Esophagus muscularis mucosa (tissue), 4 donors: ENCODE results near the gene OBSCN. TPM values are rescaled to one million over a fixed set of nuclear protein-coding genes. Genes with fewer than 3 reads are reported as not detected.

ENCODE experiments used
- DNase-seq: peaks from one replicate; pipeline ENCODE4 v3.0.0-alpha.2; 2017; ENCODE audit errors: extremely low spot score
- H3K27ac ChIP-seq, 4 donors: fragments of 200-600 bp; sonication (generic); replicated peaks in 1 of 4; 1 replicate in 3 of 4; 2 replicates in 1 of 4; pipeline ENCODE4 v1.5.1; 2016 to 2019; ENCODE audit warnings: mild to moderate bottlenecking in 1 of 4
- H3K27me3 ChIP-seq, 4 donors: fragments of 200-600 bp; sonication (generic); one replicate each; pipeline versions ENCODE4 v1.5.1 to v1.6.0; 2016 to 2019
- H3K36me3 ChIP-seq, 4 donors: fragments of 200-600 bp; sonication (generic); one replicate each; pipeline ENCODE4 v1.5.1; 2016 to 2019
- H3K4me1 ChIP-seq, 4 donors: fragments of 200-600 bp; sonication (generic); one replicate each; pipeline ENCODE4 v1.5.1; 2016 to 2019
- H3K4me3 ChIP-seq, 4 donors: fragments of 200-600 bp; sonication (generic); 1 replicate in 2 of 4; 2 replicates in 2 of 4; pipeline ENCODE4 v1.5.1; 2016 to 2019; ENCODE audit warnings: mild to moderate bottlenecking in 4 of 4, moderate library complexity in 1 of 4
- H3K9me3 ChIP-seq, 4 donors: fragments of 200-600 bp; sonication (generic); 1 replicate in 3 of 4; 2 replicates in 1 of 4; pipeline ENCODE4 v1.5.1; 2016 to 2019
- EP300 ChIP-seq: sonication (generic); formaldehyde crosslinking; IDR thresholded peaks from one replicate; pipeline ENCODE4 v1.6.1; 2017; ENCODE audit warnings: antibody characterized with exemption
- POLR2A ChIP-seq: fragments of 450-650 bp; IDR thresholded peaks from one replicate; pipeline ENCODE4 v1.6.1; 2017; ENCODE audit warnings: antibody characterized with exemption, moderate library complexity, mild to moderate bottlenecking, low read depth
- POLR2AphosphoS5 ChIP-seq, 2 donors: sonication (generic); formaldehyde crosslinking; IDR thresholded peaks; one replicate each; pipeline ENCODE4 v1.6.1; 2017; ENCODE audit warnings: antibody characterized with exemption in 2 of 2
- WGBS: methylation state at CpG from one replicate; pipeline ENCODE4 v1.1.5; 2018; 5-methylcytosine and 5-hydroxymethylcytosine counted together
- intact Hi-C: fragments of 100-400 bp; cut with DNase I; formaldehyde crosslinking; loops from one replicate; pipeline ENCODE4 v1.15.1; 2023
- total RNA-seq, 4 donors: library from RNA; depleted of rRNA; stranded (reverse); fragments of >200 nt; gene quantifications; one replicate each; pipeline versions ENCODE4 v1.1.0 to v1.2.1, GENCODE V29; 2016
- TF ChIP-seq, protein P1 (sequence below), 3 experiments: fragments of 200-600 bp in 2 of 3; fragments of 450-650 bp in 1 of 3; sonication (generic) in 2 of 3; IDR thresholded peaks; one replicate each; pipeline ENCODE4 v1.5.1; 2017 to 2019; ENCODE audit warnings: antibody characterized with exemption in 3 of 3, mild to moderate bottlenecking in 2 of 3, moderate library complexity in 1 of 3

Gene OBSCN
- total RNA-seq, 4 donors from 2014 or later = 12.6 to 31.4 (median 17.8) TPM

DNA sequence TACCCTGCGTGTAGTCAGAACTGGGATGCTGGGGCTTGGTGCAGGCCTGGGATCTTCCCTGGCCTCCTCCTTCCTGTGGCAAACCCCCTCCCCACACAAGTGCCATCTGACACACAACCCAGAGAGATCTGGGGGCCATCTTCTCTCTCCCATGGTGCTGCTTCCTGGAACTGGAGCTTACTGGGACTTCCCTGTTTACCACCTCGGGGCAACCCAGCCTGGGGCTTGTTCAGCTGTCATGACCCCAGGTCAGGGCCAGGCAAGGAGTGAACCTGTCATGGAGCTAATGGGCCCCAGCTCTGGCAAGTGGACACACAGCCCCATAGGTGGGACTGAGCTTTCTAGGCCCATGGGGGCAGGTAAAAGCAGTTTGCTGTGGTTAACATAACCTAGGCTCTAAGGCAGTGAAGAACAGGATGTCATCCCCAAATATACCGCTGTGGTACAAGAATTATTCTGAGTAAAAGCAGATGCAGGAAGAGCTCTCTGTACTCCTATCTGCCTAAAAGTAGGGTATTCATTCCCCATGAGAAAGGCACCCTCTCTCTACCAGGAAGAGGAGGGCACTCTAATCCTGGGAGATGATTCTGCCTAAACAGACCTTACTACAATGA is 196.4 kb downstream of the OBSCN start:
- no peak for TF ChIP-seq EP300
- Histone ChIP-seq H3K9me3 (no peaks in the 10 kb centered on the region), H3K4me1 (peaks cover 29 to 68% (median 57%) of the 10 kb centered on the region in 4 donors), H3K27ac (no peak overlapping the region), H3K4me3 (peak overlapping the region in 1 of 4 donors; percentile 99), H3K36me3 (peaks cover under 1 to 45% (median 28%) of the 10 kb centered on the region in 4 donors), H3K27me3 (no peaks in the 10 kb centered on the region)
- intact Hi-C loops = loop anchor here (10.0 kb wide), 1 partner anchor 129 kb away; no protein-coding TSS in a partner anchor
- 96% methylated on average over 3 of the region's 3 CpGs for WGBS
- no peak for DNase-seq

DNA sequence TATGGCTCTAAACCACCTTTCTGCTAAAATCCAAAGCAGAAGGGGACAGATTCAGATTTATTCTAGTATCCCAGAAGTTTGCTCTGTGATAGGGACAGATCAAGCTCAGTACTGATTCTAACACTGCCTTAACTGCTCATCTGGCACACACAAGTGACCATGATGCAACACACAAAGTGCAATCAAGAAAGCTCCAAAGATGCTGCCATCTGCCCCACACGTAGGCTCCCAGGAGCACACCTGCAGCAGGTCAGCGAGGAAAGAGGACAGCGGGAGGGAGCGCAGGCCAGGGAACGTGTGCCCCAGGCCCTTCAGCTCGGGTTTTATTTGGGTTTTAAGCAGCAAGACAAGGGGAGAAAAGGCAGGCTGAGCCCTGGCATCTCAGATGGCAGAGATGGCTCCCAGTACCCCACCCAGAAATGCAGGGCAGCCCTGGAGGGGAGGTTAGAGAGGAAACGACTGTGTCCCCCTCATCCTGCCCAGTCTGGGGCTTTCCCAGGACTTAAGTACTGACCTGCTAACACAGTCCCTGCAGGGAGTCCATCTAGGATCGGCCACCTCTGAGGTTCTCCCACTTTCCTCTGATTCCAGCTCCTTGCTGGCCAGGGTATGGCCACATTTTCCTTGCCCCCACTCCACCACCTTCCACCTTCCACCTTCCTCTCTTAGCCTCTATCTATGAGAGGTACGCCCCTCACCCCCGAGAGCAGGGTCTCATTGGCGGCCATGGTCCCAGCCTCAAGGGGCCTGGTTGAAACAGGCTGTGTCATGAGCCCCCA is 197.5 kb downstream of the OBSCN start:
- intact Hi-C loops = loop anchor here (5.0 to 10.0 kb wide), 3 partner anchors 82 to 273 kb away; partner anchors contain the start of gene RNF187
- no peak for TF ChIP-seq EP300
- no peak for TF ChIP-seq POLR2A
- no peak for TF ChIP-seq POLR2AphosphoS5 (IDR thresholded peaks at IDR 0.05)
- TF ChIP-seq, protein P1, sequence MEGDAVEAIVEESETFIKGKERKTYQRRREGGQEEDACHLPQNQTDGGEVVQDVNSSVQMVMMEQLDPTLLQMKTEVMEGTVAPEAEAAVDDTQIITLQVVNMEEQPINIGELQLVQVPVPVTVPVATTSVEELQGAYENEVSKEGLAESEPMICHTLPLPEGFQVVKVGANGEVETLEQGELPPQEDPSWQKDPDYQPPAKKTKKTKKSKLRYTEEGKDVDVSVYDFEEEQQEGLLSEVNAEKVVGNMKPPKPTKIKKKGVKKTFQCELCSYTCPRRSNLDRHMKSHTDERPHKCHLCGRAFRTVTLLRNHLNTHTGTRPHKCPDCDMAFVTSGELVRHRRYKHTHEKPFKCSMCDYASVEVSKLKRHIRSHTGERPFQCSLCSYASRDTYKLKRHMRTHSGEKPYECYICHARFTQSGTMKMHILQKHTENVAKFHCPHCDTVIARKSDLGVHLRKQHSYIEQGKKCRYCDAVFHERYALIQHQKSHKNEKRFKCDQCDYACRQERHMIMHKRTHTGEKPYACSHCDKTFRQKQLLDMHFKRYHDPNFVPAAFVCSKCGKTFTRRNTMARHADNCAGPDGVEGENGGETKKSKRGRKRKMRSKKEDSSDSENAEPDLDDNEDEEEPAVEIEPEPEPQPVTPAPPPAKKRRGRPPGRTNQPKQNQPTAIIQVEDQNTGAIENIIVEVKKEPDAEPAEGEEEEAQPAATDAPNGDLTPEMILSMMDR (IDR thresholded peaks at IDR 0.05) = no peak
- no peaks in the 10 kb centered on the region for H3K27me3 ChIP-seq
- WGBS = 36% methylated on average over 11 of the region's 11 CpGs
- H3K36me3 ChIP-seq = peaks cover 0 to 37% (median 18%) of the 10 kb centered on the region in 4 donors
- H3K4me3 ChIP-seq = peak overlapping the region; percentile 87 to 99 (median 92)
- H3K4me1 ChIP-seq = peaks cover 29 to 75% (median 60%) of the 10 kb centered on the region in 4 donors
- H3K9me3 ChIP-seq = no peaks in the 10 kb centered on the region
- no peak for DNase-seq
- peak overlapping the region in 3 of 4 donors; percentile 87 to 91 (median 88) for H3K27ac ChIP-seq

DNA sequence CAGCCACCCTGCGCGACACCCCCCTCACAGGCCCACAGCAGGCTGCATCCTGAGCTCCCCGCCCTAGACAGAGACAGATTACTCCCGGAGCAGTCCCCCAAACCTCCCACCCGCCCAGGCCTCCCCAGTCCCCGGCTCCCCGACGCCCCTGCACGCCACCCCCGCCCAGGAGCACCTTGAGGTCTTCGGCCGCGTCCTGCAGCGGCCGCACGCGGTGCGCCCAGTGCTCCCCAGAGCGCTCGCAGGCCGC is 198.1 kb downstream of the OBSCN start:
- peak overlapping the region; percentile 87 to 99 (median 92) for H3K4me3 ChIP-seq
- 4% methylated on average over 4 of the region's 21 CpGs for WGBS
- no peaks in the 10 kb centered on the region for H3K9me3 ChIP-seq
- H3K27me3 ChIP-seq = no peaks in the 10 kb centered on the region
- peaks cover 0 to 36% (median 13%) of the 10 kb centered on the region in 4 donors for H3K36me3 ChIP-seq
- no peak for DNase-seq
- TF ChIP-seq EP300 (no peak), POLR2AphosphoS5 (IDR thresholded peaks at IDR 0.05) (no peak), POLR2A (no peak)
- TF ChIP-seq, protein P1 (IDR thresholded peaks at IDR 0.05) = no peak
- H3K4me1 ChIP-seq = peaks cover 29 to 72% (median 60%) of the 10 kb centered on the region in 4 donors
- intact Hi-C loops = loop anchor here (5.0 to 10.0 kb wide), 3 partner anchors 81 to 274 kb away; partner anchors contain the start of gene RNF187
- H3K27ac ChIP-seq = peak overlapping the region; percentile 87 to 91 (median 89)

DNA sequence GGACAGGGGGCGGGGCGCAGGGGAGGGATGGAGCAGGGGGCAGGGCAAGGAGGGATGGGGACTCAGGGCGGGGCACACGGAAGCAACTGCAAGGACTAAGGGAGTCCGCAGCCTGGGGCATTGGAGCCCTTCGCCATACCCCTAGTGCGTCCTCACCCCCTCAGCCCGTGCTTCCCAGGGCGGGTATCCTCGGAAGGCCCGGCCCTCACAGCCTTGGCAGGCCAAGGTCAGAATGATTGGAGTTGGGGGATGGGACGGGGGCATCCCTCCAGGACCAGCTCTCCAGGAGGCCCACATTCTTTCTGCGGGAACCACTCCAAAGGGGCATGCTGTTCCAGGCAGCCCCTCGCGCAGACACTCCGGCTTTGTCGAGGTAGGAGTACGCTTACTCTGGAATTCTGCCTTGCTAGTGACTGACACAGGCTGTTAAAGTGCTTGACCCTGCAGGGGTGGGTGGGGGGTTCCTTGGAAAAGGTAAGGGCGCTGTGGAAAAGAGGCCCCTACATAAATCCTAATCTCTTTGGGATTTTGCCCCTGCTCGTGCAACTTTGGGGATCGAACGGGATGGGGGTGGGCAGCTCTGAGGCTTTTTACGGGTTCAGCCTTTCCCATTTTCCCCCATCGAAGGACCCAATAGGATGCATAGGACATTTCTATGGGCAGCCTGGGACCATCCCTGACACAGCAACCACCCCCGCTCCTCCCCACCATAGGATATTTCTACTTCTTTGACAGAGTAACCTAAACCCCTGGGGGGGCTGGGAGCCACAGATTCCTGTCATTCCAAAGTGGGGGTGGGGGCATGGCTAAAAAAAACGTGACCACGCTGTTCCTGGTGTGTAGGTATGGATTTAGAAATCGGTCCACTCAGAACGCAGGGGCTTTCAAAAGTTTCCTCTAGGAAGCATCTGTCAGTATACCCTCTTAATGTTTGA is 199.5 kb downstream of the OBSCN start:
- peaks cover 0 to 25% (median 0%) of the 10 kb centered on the region in 4 donors for H3K36me3 ChIP-seq
- no peaks in the 10 kb centered on the region for H3K9me3 ChIP-seq
- DNase-seq = no peak
- H3K27ac ChIP-seq = peak overlapping the region; percentile 87 to 91 (median 89)
- TF ChIP-seq, protein P1 (IDR thresholded peaks at IDR 0.05) = no peak
- TF ChIP-seq POLR2A = no peak
- TF ChIP-seq POLR2AphosphoS5 (IDR thresholded peaks at IDR 0.05) = no peak
- TF ChIP-seq EP300 = no peak
- peak overlapping the region; percentile 87 to 99 (median 92) for H3K4me3 ChIP-seq
- peaks cover 29 to 67% (median 58%) of the 10 kb centered on the region in 4 donors for H3K4me1 ChIP-seq
- no peaks in the 10 kb centered on the region for H3K27me3 ChIP-seq
- 21% methylated on average over 23 of the region's 29 CpGs for WGBS
- intact Hi-C loops = loop anchor here (5.0 to 10.0 kb wide), 3 partner anchors 80 to 275 kb away; partner anchors contain the start of gene RNF187
